ENCODE measurements around the gene ATAD2B.

ATAD2B gene

GRCh38 chr2:23823863-23824262 is 103.1 kb downstream of the ATAD2B start:
- no peak for TF ChIP-seq CTCF (IDR thresholded peaks at IDR 0.05; ENCODE audit: extremely low read depth, insufficient read depth, missing control alignments)
- DNase-seq (ENCODE audit: low spot score): no peak
- in situ Hi-C loops (cut with MboI; ENCODE audit: low pct_unique_long_range_greater_than_20kb, low sequenced_read_pairs, unreplicated experiment): loop anchor here (10.0 kb wide), 1 partner anchor 251 kb away; the partner anchor contains the start of gene SF3B6

- no peak for DNase-seq (ENCODE audit: low spot score)
- no peak for TF ChIP-seq CTCF (IDR thresholded peaks at IDR 0.05; ENCODE audit: extremely low read depth, insufficient read depth, missing control alignments)
- in situ Hi-C loops (cut with MboI; ENCODE audit: low pct_unique_long_range_greater_than_20kb, low sequenced_read_pairs, unreplicated experiment): no loop called here
Observed at GRCh38 chr2:23814963-23815362, 112.0 kb downstream of the ATAD2B start.

- no peak for DNase-seq (ENCODE audit: low spot score)
- no peak for TF ChIP-seq CTCF (IDR thresholded peaks at IDR 0.05; ENCODE audit: extremely low read depth, insufficient read depth, missing control alignments)
- in situ Hi-C loops (cut with MboI; ENCODE audit: low pct_unique_long_range_greater_than_20kb, low sequenced_read_pairs, unreplicated experiment): no loop called here
Observed at GRCh38 chr2:23813438-23813837, 113.5 kb downstream of the ATAD2B start.

- in situ Hi-C loops (cut with MboI; ENCODE audit: low pct_unique_long_range_greater_than_20kb, low sequenced_read_pairs, unreplicated experiment): no loop called here
- TF ChIP-seq CTCF (IDR thresholded peaks at IDR 0.05; ENCODE audit: extremely low read depth, insufficient read depth, missing control alignments): no peak
Observed at GRCh38 chr2:23809150-23809549, 117.8 kb downstream of the ATAD2B start.

GRCh38 chr2:23806665-23807249 is 120.2 kb downstream of the ATAD2B start:
- in situ Hi-C loops (cut with MboI; ENCODE audit: low pct_unique_long_range_greater_than_20kb, low sequenced_read_pairs, unreplicated experiment): no loop called here
- no peak for DNase-seq (ENCODE audit: low spot score)
- no peak for TF ChIP-seq CTCF (IDR thresholded peaks at IDR 0.05; ENCODE audit: extremely low read depth, insufficient read depth, missing control alignments)

More at GRCh38 chr2:23809150-23809549, 117.8 kb downstream of the ATAD2B start:
- peak; percentile 14 for DNase-seq (ENCODE audit: low spot score)

- TF ChIP-seq CTCF (IDR thresholded peaks at IDR 0.05; ENCODE audit: extremely low read depth, insufficient read depth, missing control alignments): no peak
- DNase-seq (ENCODE audit: low spot score): no peak
- in situ Hi-C loops (cut with MboI; ENCODE audit: low pct_unique_long_range_greater_than_20kb, low sequenced_read_pairs, unreplicated experiment): no loop called here
Observed at GRCh38 chr2:23806201-23806600, 120.7 kb downstream of the ATAD2B start.
